ENCODE data around the gene ZNF836.

Gene ZNF836

GRCh38 chr19:52171321-52172169, at the start of gene ZNF836:
Gene ZNF836 (minus strand): TSS chr19:52171621. CDS start chr19:52168072, 3,549 bp downstream.
- H3K9me3 ChIP-seq (ENCODE audit: control insufficient read depth, insufficient read depth, low read length), result no peaks in the 10 kb centered on the region
- no CpG with 5 or more reads among the region's 37 CpGs for WGBS (ENCODE audit: insufficient coverage, insufficient read length)
- peak within 1 kb of the TSS; percentile 77; the same call in 1 of the 2 replicates for H3K4me3 ChIP-seq (ENCODE audit: low read length)
- H3K27me3 ChIP-seq (ENCODE audit: control insufficient read depth, insufficient read depth, low read length), result no peaks in the 10 kb centered on the region
- peak; percentile 74 for DNase-seq (ENCODE audit: low read depth, low spot score)
- H3K36me3 ChIP-seq (ENCODE audit: control insufficient read depth, insufficient read depth, low read length), result peaks cover 3% of the 10 kb centered on the region; the same call in 1 of the 2 replicates
- no peak within 1 kb of the TSS for H3K27ac ChIP-seq (ENCODE audit: low read length)
- H3K4me1 ChIP-seq (ENCODE audit: control insufficient read depth, insufficient read depth, low read length), result peaks cover 3% of the 10 kb centered on the region; the same call in 1 of the 2 replicates

- Histone ChIP-seq H3K4me3 (ENCODE audit: low read length) (no peak overlapping the region), H3K9me3 (ENCODE audit: control insufficient read depth, insufficient read depth, low read length) (no peaks in the 10 kb centered on the region), H3K36me3 (ENCODE audit: control insufficient read depth, insufficient read depth, low read length) (peaks cover 57% of the 10 kb centered on the region), H3K4me1 (ENCODE audit: control insufficient read depth, insufficient read depth, low read length) (no peaks in the 10 kb centered on the region), H3K27me3 (ENCODE audit: control insufficient read depth, insufficient read depth, low read length) (no peaks in the 10 kb centered on the region), H3K27ac (ENCODE audit: low read length) (no peak overlapping the region)
- whole genome bisulfite sequencing (ENCODE audit: insufficient coverage, insufficient read length), result no CpG with 5 or more reads among the region's 6 CpGs
- no peak for DNase-seq (ENCODE audit: low read depth, low spot score)
These were observed 49.6 kb upstream of the ZNF836 start for GRCh38 chr19:52221031-52221430.

- H3K4me3 ChIP-seq (ENCODE audit: low read length), result no peak overlapping the region
- no CpG with 5 or more reads among the region's 8 CpGs for WGBS (ENCODE audit: insufficient coverage, insufficient read length)
- no peaks in the 10 kb centered on the region for H3K4me1 ChIP-seq (ENCODE audit: control insufficient read depth, insufficient read depth, low read length)
- DNase-seq (ENCODE audit: low read depth, low spot score), result no peak
- H3K27me3 ChIP-seq (ENCODE audit: control insufficient read depth, insufficient read depth, low read length), result no peaks in the 10 kb centered on the region
- no peaks in the 10 kb centered on the region for H3K9me3 ChIP-seq (ENCODE audit: control insufficient read depth, insufficient read depth, low read length)
- H3K27ac ChIP-seq (ENCODE audit: low read length), result no peak overlapping the region
- peaks cover 58% of the 10 kb centered on the region for H3K36me3 ChIP-seq (ENCODE audit: control insufficient read depth, insufficient read depth, low read length)
These were observed 48.2 kb upstream of the ZNF836 start for GRCh38 chr19:52219611-52220010.

GRCh38 chr19:52217576-52217975, 46.2 kb upstream of the ZNF836 start:
- H3K27me3 ChIP-seq (ENCODE audit: control insufficient read depth, insufficient read depth, low read length), result no peaks in the 10 kb centered on the region
- H3K9me3 ChIP-seq (ENCODE audit: control insufficient read depth, insufficient read depth, low read length), result no peaks in the 10 kb centered on the region
- no peak overlapping the region for H3K27ac ChIP-seq (ENCODE audit: low read length)
- no peak for DNase-seq (ENCODE audit: low read depth, low spot score)
- WGBS (ENCODE audit: insufficient coverage, insufficient read length), result no CpG with 5 or more reads among the region's 5 CpGs
- no peak overlapping the region for H3K4me3 ChIP-seq (ENCODE audit: low read length)
- no peaks in the 10 kb centered on the region for H3K4me1 ChIP-seq (ENCODE audit: control insufficient read depth, insufficient read depth, low read length)
- H3K36me3 ChIP-seq (ENCODE audit: control insufficient read depth, insufficient read depth, low read length), result peaks cover 67% of the 10 kb centered on the region

- H3K27me3 ChIP-seq (ENCODE audit: control insufficient read depth, insufficient read depth, low read length), result no peaks in the 10 kb centered on the region
- no peaks in the 10 kb centered on the region for H3K9me3 ChIP-seq (ENCODE audit: control insufficient read depth, insufficient read depth, low read length)
- DNase-seq (ENCODE audit: low read depth, low spot score), result no peak
- H3K4me3 ChIP-seq (ENCODE audit: low read length), result no peak overlapping the region
- WGBS (ENCODE audit: insufficient coverage, insufficient read length), result no CpG with 5 or more reads among the region's 3 CpGs
- H3K36me3 ChIP-seq (ENCODE audit: control insufficient read depth, insufficient read depth, low read length), result peaks cover 71% of the 10 kb centered on the region
- no peaks in the 10 kb centered on the region for H3K4me1 ChIP-seq (ENCODE audit: control insufficient read depth, insufficient read depth, low read length)
- H3K27ac ChIP-seq (ENCODE audit: low read length), result no peak overlapping the region
These were observed 45.0 kb upstream of the ZNF836 start for GRCh38 chr19:52216401-52216800.

- Histone ChIP-seq H3K4me3 (ENCODE audit: low read length) (no peak overlapping the region), H3K27me3 (ENCODE audit: control insufficient read depth, insufficient read depth, low read length) (no peaks in the 10 kb centered on the region), H3K4me1 (ENCODE audit: control insufficient read depth, insufficient read depth, low read length) (no peaks in the 10 kb centered on the region), H3K36me3 (ENCODE audit: control insufficient read depth, insufficient read depth, low read length) (peaks cover 63% of the 10 kb centered on the region), H3K9me3 (ENCODE audit: control insufficient read depth, insufficient read depth, low read length) (no peaks in the 10 kb centered on the region), H3K27ac (ENCODE audit: low read length) (no peak overlapping the region)
- DNase-seq (ENCODE audit: low read depth, low spot score), result no peak
- no CpG with 5 or more reads among the region's 5 CpGs for WGBS (ENCODE audit: insufficient coverage, insufficient read length)
These were observed 42.8 kb upstream of the ZNF836 start for GRCh38 chr19:52214241-52214640.

GRCh38 chr19:52212572-52213255, 41.3 kb upstream of the ZNF836 start:
- WGBS (ENCODE audit: insufficient coverage, insufficient read length), result no CpG with 5 or more reads among the region's 25 CpGs
- Histone ChIP-seq H3K9me3 (ENCODE audit: control insufficient read depth, insufficient read depth, low read length) (no peaks in the 10 kb centered on the region), H3K4me1 (ENCODE audit: control insufficient read depth, insufficient read depth, low read length) (no peaks in the 10 kb centered on the region), H3K27ac (ENCODE audit: low read length) (no peak overlapping the region), H3K36me3 (ENCODE audit: control insufficient read depth, insufficient read depth, low read length) (peaks cover 58% of the 10 kb centered on the region), H3K27me3 (ENCODE audit: control insufficient read depth, insufficient read depth, low read length) (no peaks in the 10 kb centered on the region), H3K4me3 (ENCODE audit: low read length) (no peak overlapping the region)
- DNase-seq (ENCODE audit: low read depth, low spot score), result no peak

- peaks cover 56% of the 10 kb centered on the region for H3K36me3 ChIP-seq (ENCODE audit: control insufficient read depth, insufficient read depth, low read length)
- no peaks in the 10 kb centered on the region for H3K4me1 ChIP-seq (ENCODE audit: control insufficient read depth, insufficient read depth, low read length)
- H3K27me3 ChIP-seq (ENCODE audit: control insufficient read depth, insufficient read depth, low read length), result no peaks in the 10 kb centered on the region
- no peaks in the 10 kb centered on the region for H3K9me3 ChIP-seq (ENCODE audit: control insufficient read depth, insufficient read depth, low read length)
- H3K4me3 ChIP-seq (ENCODE audit: low read length), result no peak overlapping the region
- WGBS (ENCODE audit: insufficient coverage, insufficient read length), result no CpG with 5 or more reads among the region's 11 CpGs
- no peak overlapping the region for H3K27ac ChIP-seq (ENCODE audit: low read length)
- DNase-seq (ENCODE audit: low read depth, low spot score), result no peak
These were observed 40.6 kb upstream of the ZNF836 start for GRCh38 chr19:52211926-52212571.

GRCh38 chr19:52211203-52211602, 39.8 kb upstream of the ZNF836 start:
- no peak for DNase-seq (ENCODE audit: low read depth, low spot score)
- no peaks in the 10 kb centered on the region for H3K27me3 ChIP-seq (ENCODE audit: control insufficient read depth, insufficient read depth, low read length)
- no peaks in the 10 kb centered on the region for H3K4me1 ChIP-seq (ENCODE audit: control insufficient read depth, insufficient read depth, low read length)
- H3K27ac ChIP-seq (ENCODE audit: low read length), result no peak overlapping the region
- no peaks in the 10 kb centered on the region for H3K9me3 ChIP-seq (ENCODE audit: control insufficient read depth, insufficient read depth, low read length)
- WGBS (ENCODE audit: insufficient coverage, insufficient read length), result no CpG with 5 or more reads among the region's 20 CpGs
- H3K4me3 ChIP-seq (ENCODE audit: low read length), result no peak overlapping the region
- peaks cover 57% of the 10 kb centered on the region for H3K36me3 ChIP-seq (ENCODE audit: control insufficient read depth, insufficient read depth, low read length)

GRCh38 chr19:52206481-52206880, 35.1 kb upstream of the ZNF836 start:
- no peak overlapping the region for H3K27ac ChIP-seq (ENCODE audit: low read length)
- WGBS (ENCODE audit: insufficient coverage, insufficient read length), result no CpG with 5 or more reads among the region's 5 CpGs
- no peaks in the 10 kb centered on the region for H3K4me1 ChIP-seq (ENCODE audit: control insufficient read depth, insufficient read depth, low read length)
- H3K4me3 ChIP-seq (ENCODE audit: low read length), result no peak overlapping the region
- H3K9me3 ChIP-seq (ENCODE audit: control insufficient read depth, insufficient read depth, low read length), result no peaks in the 10 kb centered on the region
- DNase-seq (ENCODE audit: low read depth, low spot score), result no peak
- no peaks in the 10 kb centered on the region for H3K27me3 ChIP-seq (ENCODE audit: control insufficient read depth, insufficient read depth, low read length)
- H3K36me3 ChIP-seq (ENCODE audit: control insufficient read depth, insufficient read depth, low read length), result peaks cover 51% of the 10 kb centered on the region

Measured in iPS DF 6.9 (cell line).